Activated T-cell treated with anti-CD3 and anti-CD28 coated beads, Interleukin-2, amount 50 U/mL, for 72 hours (primary cell): Measurements from ENCODE around the gene NSF. TPM values are rescaled to one million over a fixed set of nuclear protein-coding genes. Genes with fewer than 3 reads are reported as not detected.
"Not testable (repeated sequence)": the region's sequence is repeated elsewhere in the genome, so short reads cannot be mapped to it uniquely, and the experiment has no call there.

Source experiments
- ATAC-seq, 2 donors: fragments of 150-1000 bp; cut with Tn5 transposase; replicated peaks in 1 of 2; 2 replicates each; pipeline ENCODE4 v1.10.0; 2021; ENCODE audit warnings: moderate library complexity in 2 of 2, mild to moderate bottlenecking in 1 of 2
- DNase-seq, 2 donors: peaks; one replicate each; pipeline ENCODE4 v3.0.0; 2021 to 2022; ENCODE audit warnings: mixed read lengths in 1 of 2
- H3K27ac Mint-ChIP-seq: one replicate; pipeline ENCODE4 v1.8.0; 2022; ENCODE audit warnings: mild to moderate bottlenecking, moderate library complexity, mixed read lengths
- H3K27me3 Mint-ChIP-seq: one replicate; pipeline ENCODE4 v1.8.0; 2022; ENCODE audit warnings: low read depth, mixed read lengths
- H3K36me3 Mint-ChIP-seq, 2 donors: one replicate each; pipeline ENCODE4 v1.8.0; 2022; ENCODE audit warnings: mixed read lengths in 2 of 2, mild to moderate bottlenecking in 1 of 2; ENCODE audit not compliant: insufficient read depth in 2 of 2
- H3K4me1 Mint-ChIP-seq: one replicate; pipeline ENCODE4 v1.8.0; 2022; ENCODE audit warnings: low read depth, mixed read lengths
- H3K4me3 Mint-ChIP-seq, 2 donors: one replicate each; pipeline ENCODE4 v1.8.0; 2022; ENCODE audit warnings: mild to moderate bottlenecking in 2 of 2, mixed read lengths in 2 of 2, moderate library complexity in 2 of 2
- H3K9me3 Mint-ChIP-seq, 2 donors: one replicate each; pipeline ENCODE4 v1.8.0; 2022; ENCODE audit warnings: mixed read lengths in 2 of 2
- total RNA-seq, 2 donors: library from RNA; stranded (reverse); gene quantifications; one replicate each; pipeline ENCODE4 v1.2.3, GENCODE V29; 2022

NSF gene
- total RNA-seq, result 10 to 100 TPM; 34.3 to 43.1 TPM

DNA sequence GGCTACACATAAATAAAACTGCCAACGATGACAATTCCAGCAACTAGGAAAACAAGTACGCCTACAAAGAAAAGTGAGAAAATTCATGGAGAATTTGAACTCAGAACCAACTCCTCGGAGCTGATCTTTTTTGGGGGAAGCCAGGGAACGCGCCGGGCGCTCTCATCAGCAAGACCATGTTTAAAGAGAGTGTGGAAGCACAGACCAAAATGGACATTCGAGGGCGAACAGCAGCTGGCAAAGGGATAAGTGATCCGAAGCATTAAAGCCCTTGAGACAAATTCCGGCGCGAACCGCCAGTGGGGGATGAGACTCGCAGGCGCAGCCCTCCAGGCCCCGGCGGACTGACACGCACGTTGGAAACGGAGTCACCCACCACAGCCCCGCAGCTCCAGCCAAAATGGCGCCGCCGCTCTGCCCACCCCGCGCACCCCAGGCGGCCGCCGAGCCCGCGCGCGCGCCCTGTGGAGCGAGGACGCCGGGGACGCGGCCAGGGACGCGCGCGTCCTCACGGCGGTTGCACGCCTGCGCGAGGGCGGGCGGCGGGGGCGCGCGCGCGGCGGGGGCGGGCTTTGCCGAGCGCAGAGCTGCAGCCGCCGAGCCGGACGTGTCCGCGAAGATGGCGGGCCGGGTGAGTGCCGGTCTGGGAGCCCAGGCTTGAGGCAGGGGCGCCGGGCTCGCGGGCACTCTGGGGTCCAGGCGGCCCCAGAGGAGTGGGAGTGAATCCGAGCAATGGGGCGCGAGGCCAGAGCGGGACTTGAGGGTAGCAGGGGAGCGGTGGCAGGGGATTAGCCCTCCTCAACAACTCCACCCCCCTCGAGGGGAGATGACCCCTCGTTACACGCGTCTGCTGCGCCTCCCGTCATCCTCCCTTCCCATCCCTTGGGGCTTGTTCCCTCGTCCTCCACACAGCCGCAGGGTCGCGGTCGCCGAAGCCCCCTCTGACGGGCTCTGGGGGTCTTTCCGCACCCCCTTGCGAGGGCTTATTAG, at the start of gene NSF:
Gene NSF, plus strand, starts transcription at position 513 of the 990 bp plus-strand sequence. Its CDS starts 107 bp downstream, at position 620.
- peak; percentile 93 to 94 for ATAC-seq
- H3K27ac Mint-ChIP-seq, H3K4me3 Mint-ChIP-seq: not testable (repeated sequence)

DNA sequence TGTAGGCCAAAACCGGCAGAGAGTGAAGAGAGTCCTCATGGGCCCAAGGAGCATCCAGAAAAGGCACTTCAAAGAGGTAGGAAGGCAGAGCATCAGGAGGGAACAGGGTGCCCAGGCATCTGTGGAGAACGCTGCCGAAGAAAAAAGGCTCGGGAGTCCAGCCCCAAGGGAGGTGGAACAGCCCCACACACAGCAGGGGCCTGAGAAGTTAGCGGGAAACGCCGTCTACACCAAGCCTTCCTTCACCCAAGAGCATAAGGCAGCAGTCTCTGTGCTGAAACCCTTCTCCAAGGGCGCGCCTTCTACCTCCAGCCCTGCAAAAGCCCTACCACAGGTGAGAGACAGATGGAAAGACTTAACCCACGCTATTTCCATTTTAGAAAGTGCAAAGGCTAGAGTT, 41.9 kb upstream of the NSF start:
- H3K27ac Mint-ChIP-seq, H3K27me3 Mint-ChIP-seq, DNase-seq, H3K4me1 Mint-ChIP-seq, H3K4me3 Mint-ChIP-seq, H3K9me3 Mint-ChIP-seq, H3K36me3 Mint-ChIP-seq, ATAC-seq: not testable (repeated sequence)

More for the DNA sequence above, at the start of gene NSF:
- H3K4me1 Mint-ChIP-seq, DNase-seq, H3K36me3 Mint-ChIP-seq, H3K9me3 Mint-ChIP-seq, H3K27me3 Mint-ChIP-seq: not testable (repeated sequence)

DNA sequence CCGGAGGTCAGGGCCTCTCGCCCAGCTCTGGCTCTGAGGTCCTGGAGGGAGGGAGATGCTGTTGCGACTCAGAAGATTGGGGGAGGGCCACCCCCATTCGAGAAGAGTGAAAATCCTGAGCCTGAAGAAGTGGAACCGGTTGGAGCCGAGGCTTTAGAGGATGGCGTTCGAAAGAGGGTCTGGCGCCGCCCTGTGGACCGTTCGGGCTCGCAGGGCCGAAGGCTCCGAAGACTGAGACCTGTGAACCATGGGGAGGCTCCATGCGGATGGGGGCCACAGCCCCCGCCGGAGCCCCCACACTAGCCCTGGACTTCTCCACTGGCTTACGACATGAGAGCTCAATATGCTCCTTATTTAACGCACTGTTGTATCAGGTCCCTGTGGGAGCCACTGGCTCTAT, 31.3 kb upstream of the NSF start:
- not testable (repeated sequence) for H3K36me3 Mint-ChIP-seq, DNase-seq, H3K9me3 Mint-ChIP-seq, H3K27me3 Mint-ChIP-seq, H3K27ac Mint-ChIP-seq, H3K4me3 Mint-ChIP-seq, H3K4me1 Mint-ChIP-seq
- ATAC-seq, result peak in 1 of 2 donors; percentile 62

DNA sequence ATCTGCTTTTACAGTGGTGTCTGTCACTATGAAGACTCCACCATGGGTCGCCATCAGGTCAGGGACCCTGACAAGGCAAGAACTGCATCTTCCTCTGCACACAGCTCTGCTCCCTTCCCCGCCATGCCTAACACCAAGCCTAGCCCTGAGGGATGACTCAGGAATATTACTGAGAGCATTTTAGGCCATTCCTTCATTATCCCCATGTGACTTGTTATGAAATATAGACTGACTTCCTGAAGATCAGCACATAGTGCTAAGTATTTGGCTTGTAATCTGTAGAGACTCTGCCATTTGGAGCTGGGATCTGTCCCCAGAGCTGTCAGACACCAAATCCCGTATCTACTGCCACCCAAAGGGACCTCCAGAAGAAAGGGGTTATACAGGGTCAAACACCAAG, 30.4 kb upstream of the NSF start:
- not testable (repeated sequence) for ATAC-seq, H3K4me1 Mint-ChIP-seq, H3K36me3 Mint-ChIP-seq, H3K27me3 Mint-ChIP-seq, H3K4me3 Mint-ChIP-seq, DNase-seq, H3K9me3 Mint-ChIP-seq, H3K27ac Mint-ChIP-seq

DNA sequence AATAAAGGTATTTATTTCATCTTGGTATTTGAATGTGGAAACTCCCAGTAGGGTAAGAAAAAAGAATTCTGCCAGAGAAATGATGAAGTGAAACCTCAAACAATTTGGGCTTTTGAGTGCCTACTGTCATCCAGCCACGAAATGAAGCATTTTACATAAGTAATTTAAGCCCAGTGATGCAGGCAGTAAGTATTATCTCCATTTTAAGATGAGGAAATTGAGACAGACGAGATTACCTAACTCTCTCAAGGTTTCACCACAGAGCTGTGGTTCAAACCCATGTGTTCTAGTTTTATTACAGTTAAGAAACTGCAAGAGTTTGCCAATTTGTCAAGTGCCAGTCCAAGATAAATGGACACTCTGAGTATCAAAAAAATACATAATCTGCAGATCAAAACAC, 24.2 kb upstream of the NSF start:
- not testable (repeated sequence) for H3K4me1 Mint-ChIP-seq, H3K4me3 Mint-ChIP-seq, H3K27ac Mint-ChIP-seq, H3K36me3 Mint-ChIP-seq, DNase-seq, H3K27me3 Mint-ChIP-seq, H3K9me3 Mint-ChIP-seq
- peak; percentile 85 to 87 for ATAC-seq

DNA sequence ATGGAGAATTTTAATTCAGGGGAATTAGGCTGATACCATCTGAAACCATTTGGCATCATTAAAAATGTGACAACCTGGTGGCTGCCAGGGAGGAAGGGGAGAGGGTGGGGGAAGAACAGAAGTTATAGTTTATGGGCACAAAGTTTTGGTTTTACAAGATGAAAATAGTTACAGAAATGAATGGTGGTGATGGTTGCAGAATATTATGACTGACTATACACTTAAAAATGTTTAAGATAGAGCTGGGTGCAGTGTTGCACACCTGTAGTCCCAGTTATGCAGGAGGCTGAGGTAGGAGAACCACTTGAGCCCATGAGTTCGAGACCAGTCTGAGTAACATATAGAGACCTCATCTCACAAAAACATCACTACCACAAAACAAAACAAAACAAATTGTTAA, 23.5 kb upstream of the NSF start:
- ATAC-seq, result peak; percentile 53 to 67
- not testable (repeated sequence) for H3K4me3 Mint-ChIP-seq, DNase-seq, H3K9me3 Mint-ChIP-seq, H3K4me1 Mint-ChIP-seq, H3K27me3 Mint-ChIP-seq, H3K27ac Mint-ChIP-seq, H3K36me3 Mint-ChIP-seq

DNA sequence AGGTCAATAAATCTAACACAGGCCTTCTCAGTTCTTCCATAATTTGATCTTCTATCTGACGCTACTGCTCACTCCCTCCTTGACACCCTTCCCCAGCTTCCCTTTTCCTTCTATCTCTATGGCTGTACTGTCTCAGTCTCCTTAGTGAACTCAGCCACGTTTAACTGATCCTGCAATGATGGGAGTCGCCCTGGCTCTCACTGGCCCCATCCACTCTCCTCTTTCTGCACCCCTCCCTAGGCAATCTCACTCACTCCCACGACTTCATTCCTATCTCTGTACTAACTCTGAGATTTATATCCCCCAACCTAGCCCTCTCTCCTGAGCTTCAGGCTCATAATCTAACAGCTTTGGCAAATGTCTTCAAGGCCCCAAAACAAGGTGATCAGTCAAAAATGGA, 18.7 kb upstream of the NSF start:
- not testable (repeated sequence) for H3K9me3 Mint-ChIP-seq, H3K27me3 Mint-ChIP-seq, ATAC-seq, H3K36me3 Mint-ChIP-seq, H3K4me1 Mint-ChIP-seq, H3K4me3 Mint-ChIP-seq, H3K27ac Mint-ChIP-seq, DNase-seq

DNA sequence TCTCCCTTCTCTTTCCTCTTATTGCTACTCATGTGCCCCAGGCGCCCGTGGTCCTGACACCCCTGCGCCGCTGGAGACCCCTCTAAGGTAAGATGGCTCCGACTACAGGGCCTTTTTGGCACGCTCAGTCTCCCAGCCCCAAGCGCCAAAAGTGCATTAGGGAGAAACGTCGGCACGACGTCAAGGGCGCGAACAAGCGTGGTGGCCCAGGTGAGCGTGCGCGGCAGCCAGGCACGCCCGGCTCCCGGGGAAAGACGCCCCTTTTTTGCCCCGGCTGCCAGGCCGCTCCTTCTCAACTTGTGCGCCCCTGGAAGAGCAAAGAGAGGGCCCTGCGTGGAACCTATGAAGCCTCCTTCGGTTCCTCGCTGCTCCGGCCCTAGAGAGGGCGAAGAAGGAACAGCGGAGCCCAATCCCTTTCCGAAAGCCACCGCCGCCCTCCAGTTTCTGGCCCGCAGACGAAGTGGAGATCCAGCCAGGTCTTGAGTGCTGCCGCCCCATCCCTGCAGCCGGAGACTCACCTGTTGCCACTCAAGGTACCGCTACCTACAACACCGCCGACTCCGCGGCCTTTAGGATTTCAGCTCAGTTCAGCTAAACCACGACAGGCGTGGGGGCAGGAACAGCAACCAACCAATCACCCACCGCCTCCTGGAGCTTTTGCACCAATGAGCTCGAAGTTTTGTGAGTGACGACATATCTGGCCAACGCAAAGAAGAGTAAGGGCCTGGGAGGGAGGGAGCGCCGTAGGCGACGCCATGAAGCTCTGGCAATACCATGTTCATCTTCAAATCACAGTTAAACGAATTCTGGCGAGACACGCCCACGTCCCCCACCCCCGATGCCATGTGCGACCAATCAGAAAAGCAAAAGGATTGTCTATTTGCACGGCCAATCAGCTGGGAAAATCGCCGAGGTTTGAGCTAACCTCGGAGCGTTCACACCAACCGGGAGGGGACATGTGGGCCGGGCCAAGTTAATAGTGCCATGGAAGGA, 11.1 kb upstream of the NSF start, which contains the start of gene ARL17A:
Gene ARL17A, minus strand, starts transcription at position 609 of the 993 bp plus-strand sequence. CDS start 3,369 bp downstream, outside the sequence.
- peak within 1 kb of the TSS in 1 of 2 donors; percentile 61 for H3K4me3 Mint-ChIP-seq
- not testable (repeated sequence) for H3K36me3 Mint-ChIP-seq, H3K27me3 Mint-ChIP-seq, H3K4me1 Mint-ChIP-seq, H3K9me3 Mint-ChIP-seq, H3K27ac Mint-ChIP-seq
- DNase-seq, result peak; percentile 82 to 91
- ATAC-seq, result peak; percentile 91 to 97

DNA sequence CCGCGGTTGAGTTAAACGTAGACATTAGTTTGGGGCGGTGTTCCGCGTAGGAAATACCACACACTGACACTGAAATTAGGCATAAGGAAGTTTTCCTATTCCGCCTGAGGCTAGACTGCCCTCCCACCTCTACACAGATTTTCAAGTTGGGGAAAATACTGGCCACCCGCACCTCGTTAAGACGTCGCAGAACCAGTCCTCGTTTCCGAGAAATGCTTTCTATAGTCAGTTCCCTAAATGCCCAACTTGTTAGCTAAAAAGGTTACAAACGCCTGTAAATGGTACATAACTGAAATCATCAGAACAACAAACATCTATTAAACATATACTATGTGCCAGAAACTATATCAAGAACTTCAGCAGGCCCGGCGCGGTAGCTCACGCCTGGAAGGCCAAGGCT, 10.4 kb upstream of the NSF start:
- peak overlapping the region in 1 of 2 donors; percentile 61 for H3K4me3 Mint-ChIP-seq
- not testable (repeated sequence) for H3K36me3 Mint-ChIP-seq, ATAC-seq, H3K4me1 Mint-ChIP-seq, H3K27me3 Mint-ChIP-seq, H3K27ac Mint-ChIP-seq, DNase-seq, H3K9me3 Mint-ChIP-seq

DNA sequence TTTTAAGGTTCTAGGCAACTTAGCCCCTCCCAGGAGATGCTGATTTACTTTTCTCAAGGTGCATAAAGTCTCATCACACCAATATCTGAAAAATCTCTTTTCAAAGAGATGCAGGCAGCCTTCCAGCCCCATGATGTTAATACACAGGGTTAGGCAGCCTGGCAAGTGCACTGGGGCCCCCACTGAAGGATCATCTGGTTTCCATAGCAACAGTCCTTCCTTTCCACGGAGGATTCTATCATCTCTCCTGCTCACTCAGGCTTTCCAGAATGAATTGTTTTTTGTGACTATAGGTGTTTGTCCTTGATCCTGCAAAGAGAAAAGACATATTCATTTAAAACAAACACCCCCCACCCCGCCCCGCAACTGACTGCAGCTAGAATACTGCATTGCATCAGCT, 5.0 kb upstream of the NSF start:
- H3K4me1 Mint-ChIP-seq, H3K36me3 Mint-ChIP-seq, ATAC-seq, DNase-seq, H3K27me3 Mint-ChIP-seq, H3K9me3 Mint-ChIP-seq, H3K27ac Mint-ChIP-seq, H3K4me3 Mint-ChIP-seq: not testable (repeated sequence)

DNA sequence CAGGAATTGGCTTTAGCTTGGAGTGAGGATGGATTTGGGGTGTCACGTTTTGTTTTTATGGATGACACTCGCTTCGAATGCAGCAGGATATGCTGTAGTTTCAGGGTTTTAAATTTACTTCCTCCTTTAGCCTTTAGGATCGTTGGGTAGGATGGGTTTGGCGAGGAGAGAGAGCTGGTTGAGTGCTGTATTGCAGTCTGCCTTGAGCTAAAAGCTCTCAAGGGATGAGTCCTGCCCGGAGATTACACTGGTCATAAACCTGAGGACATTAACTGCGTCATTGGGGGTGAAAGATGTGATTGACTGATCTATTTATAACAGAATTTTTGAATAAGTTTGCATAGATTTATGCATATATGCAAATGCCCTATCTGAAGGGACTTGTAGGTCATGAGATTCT, 863 bp downstream of the NSF start:
- not testable (repeated sequence) for H3K4me3 Mint-ChIP-seq, H3K27ac Mint-ChIP-seq, H3K9me3 Mint-ChIP-seq, H3K27me3 Mint-ChIP-seq, H3K4me1 Mint-ChIP-seq, H3K36me3 Mint-ChIP-seq, DNase-seq
- ATAC-seq, result peak; percentile 35 to 39

DNA sequence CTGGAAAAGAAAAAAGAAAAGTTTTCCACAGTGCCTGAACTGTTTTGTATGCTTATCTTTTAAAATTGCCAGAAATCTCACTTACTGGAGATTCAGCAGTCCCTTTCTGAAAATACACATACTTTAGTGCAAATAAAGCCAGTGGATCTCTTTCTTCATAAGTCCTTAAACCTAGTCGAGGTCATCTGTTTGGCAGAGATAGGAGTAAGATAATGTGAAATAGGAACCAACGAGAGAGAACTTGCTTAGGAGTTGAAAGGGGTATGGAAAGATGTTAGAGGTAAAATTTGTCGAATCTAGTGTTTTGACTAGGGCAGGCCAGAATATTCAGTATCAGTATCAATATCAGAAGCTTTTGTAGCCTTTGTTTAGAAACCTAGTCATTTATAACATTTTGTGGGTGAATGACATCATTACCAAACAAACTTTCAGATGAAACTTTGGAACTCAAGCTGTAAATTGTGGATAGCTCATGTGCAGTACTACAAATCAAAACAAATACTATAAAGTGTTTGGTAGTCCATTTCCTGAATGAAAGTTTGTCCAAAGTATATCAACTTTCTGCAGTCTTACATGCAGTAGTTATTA, 8.0 kb downstream of the NSF start:
- peak overlapping the region in 1 of 2 donors; percentile 61 for H3K4me3 Mint-ChIP-seq
- H3K9me3 Mint-ChIP-seq, H3K27me3 Mint-ChIP-seq, H3K36me3 Mint-ChIP-seq, DNase-seq, H3K27ac Mint-ChIP-seq, H3K4me1 Mint-ChIP-seq: not testable (repeated sequence)
- ATAC-seq, result peak; percentile 84 to 87

DNA sequence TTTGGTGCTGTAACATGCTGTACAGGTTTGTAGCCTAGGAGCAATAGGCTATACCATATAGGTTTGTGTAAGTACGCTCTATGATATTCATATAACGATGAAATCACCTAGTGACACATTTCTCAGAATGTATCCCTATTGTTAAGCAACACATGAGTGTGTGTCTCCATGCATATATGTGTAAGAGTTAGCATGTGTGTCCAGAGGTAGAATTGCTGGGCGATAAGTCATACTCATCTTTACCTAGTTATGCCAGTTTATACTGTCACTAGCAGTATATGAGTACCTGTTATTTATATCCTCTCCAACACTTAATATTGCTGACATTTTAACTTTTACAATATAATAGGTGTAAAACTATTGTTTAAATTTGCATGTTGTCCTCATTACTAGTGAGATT, 10.3 kb downstream of the NSF start:
- ATAC-seq, result peak; percentile 61 to 68
- not testable (repeated sequence) for H3K27me3 Mint-ChIP-seq, H3K36me3 Mint-ChIP-seq, H3K27ac Mint-ChIP-seq, H3K4me1 Mint-ChIP-seq, H3K9me3 Mint-ChIP-seq, DNase-seq, H3K4me3 Mint-ChIP-seq
